ENCODE results near the gene VCPKMT. TPM values are rescaled to one million over a fixed set of nuclear protein-coding genes. Genes with fewer than 3 reads are reported as not detected.
A peak's percentile ranks its signal among the peaks of the same experiment; 100 is the strongest.

Gene VCPKMT
- total RNA-seq, 1 donor from 2014 or later, result 12.3 TPM

GRCh38 chr14:50070840-50071548 is 45.4 kb downstream of the VCPKMT start:
- Mint-ChIP-seq H3K4me1 (ENCODE audit: low read depth) (peaks cover 32% of the 10 kb centered on the region), H3K27me3 (ENCODE audit: insufficient read depth) (no peaks in the 10 kb centered on the region), H3K4me3 (no peak overlapping the region), H3K9me3 (peaks cover 3% of the 10 kb centered on the region), H3K27ac (peak overlapping the region; percentile 5), H3K36me3 (ENCODE audit: low read depth) (peaks cover 15% of the 10 kb centered on the region)
- intact Hi-C loops (cut with micrococcal nuclease), result no loop called here
- no peak for DNase-seq (ENCODE audit: low spot score)

DNA sequence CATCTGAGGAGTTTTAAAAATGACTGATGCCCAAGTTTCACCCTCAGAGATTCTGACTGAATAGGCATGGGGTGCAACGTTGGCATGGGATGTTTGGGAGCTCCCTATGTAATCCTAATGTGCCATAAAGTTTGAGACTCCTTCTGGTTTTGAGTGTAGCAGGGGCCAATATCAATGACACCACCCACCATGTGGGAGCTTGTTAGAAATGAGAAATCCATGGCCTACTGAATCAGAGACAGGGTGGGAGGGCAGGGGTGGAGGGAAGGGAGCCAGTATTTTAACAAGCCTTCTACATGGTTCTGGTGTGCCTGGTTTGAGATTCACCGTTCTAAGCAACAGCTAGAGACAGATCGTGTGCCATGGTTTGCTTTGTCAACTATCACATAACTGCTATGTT is 46.1 kb downstream of the VCPKMT start:
- Mint-ChIP-seq H3K4me1 (ENCODE audit: low read depth) (peaks cover 39% of the 10 kb centered on the region), H3K9me3 (peaks cover 3% of the 10 kb centered on the region)
- DNase-seq (ENCODE audit: low spot score), result no peak

GRCh38 chr14:50069325-50069724 is 47.0 kb downstream of the VCPKMT start:
- H3K27ac Mint-ChIP-seq, result no peak overlapping the region
- H3K27me3 Mint-ChIP-seq (ENCODE audit: insufficient read depth), result no peaks in the 10 kb centered on the region
- H3K4me1 Mint-ChIP-seq (ENCODE audit: low read depth), result peaks cover 48% of the 10 kb centered on the region
- DNase-seq (ENCODE audit: low spot score), result no peak
- intact Hi-C loops (cut with micrococcal nuclease), result no loop called here
- no peak overlapping the region for H3K4me3 Mint-ChIP-seq
- H3K36me3 Mint-ChIP-seq (ENCODE audit: low read depth), result peaks cover 10% of the 10 kb centered on the region
- no peaks in the 10 kb centered on the region for H3K9me3 Mint-ChIP-seq

More for the DNA sequence above, 46.1 kb downstream of the VCPKMT start:
- Mint-ChIP-seq H3K4me3 (no peak overlapping the region), H3K27me3 (ENCODE audit: insufficient read depth) (no peaks in the 10 kb centered on the region), H3K36me3 (ENCODE audit: low read depth) (peaks cover 13% of the 10 kb centered on the region), H3K27ac (no peak overlapping the region)
- intact Hi-C loops (cut with micrococcal nuclease), result no loop called here

DNA sequence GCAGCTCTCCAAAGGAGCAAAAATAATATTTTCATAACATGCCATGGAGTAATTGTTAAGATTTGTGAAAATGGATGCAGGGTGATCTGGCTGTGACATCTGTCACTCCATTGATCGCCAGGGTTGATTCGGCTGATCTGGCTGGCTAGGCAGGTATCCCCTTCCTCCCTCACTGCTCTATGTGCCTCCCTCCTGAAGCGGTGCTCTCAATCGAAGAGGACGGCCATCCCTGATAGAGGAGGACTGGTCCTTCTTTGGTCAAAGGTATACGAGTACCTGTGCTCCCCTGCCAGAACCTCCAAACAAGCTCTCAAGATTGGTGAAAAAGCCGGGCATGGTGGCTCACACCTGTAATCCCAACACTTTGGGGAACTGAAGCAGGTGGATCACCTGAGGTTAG is 47.9 kb downstream of the VCPKMT start:
- Mint-ChIP-seq H3K4me3 (no peak overlapping the region), H3K9me3 (no peaks in the 10 kb centered on the region), H3K27ac (no peak overlapping the region), H3K36me3 (ENCODE audit: low read depth) (peaks cover 10% of the 10 kb centered on the region), H3K4me1 (ENCODE audit: low read depth) (peaks cover 57% of the 10 kb centered on the region), H3K27me3 (ENCODE audit: insufficient read depth) (no peaks in the 10 kb centered on the region)
- intact Hi-C loops (cut with micrococcal nuclease), result no loop called here
- DNase-seq (ENCODE audit: low spot score), result no peak

GRCh38 chr14:50067723-50068495 is 48.5 kb downstream of the VCPKMT start:
- H3K27me3 Mint-ChIP-seq (ENCODE audit: insufficient read depth), result no peaks in the 10 kb centered on the region
- peak overlapping the region; percentile 34 for H3K27ac Mint-ChIP-seq
- intact Hi-C loops (cut with micrococcal nuclease), result no loop called here
- peaks cover 7% of the 10 kb centered on the region for H3K36me3 Mint-ChIP-seq (ENCODE audit: low read depth)
- peaks cover 63% of the 10 kb centered on the region for H3K4me1 Mint-ChIP-seq (ENCODE audit: low read depth)
- no peak for DNase-seq (ENCODE audit: low spot score)
- no peak overlapping the region for H3K4me3 Mint-ChIP-seq
- H3K9me3 Mint-ChIP-seq, result no peaks in the 10 kb centered on the region

DNA sequence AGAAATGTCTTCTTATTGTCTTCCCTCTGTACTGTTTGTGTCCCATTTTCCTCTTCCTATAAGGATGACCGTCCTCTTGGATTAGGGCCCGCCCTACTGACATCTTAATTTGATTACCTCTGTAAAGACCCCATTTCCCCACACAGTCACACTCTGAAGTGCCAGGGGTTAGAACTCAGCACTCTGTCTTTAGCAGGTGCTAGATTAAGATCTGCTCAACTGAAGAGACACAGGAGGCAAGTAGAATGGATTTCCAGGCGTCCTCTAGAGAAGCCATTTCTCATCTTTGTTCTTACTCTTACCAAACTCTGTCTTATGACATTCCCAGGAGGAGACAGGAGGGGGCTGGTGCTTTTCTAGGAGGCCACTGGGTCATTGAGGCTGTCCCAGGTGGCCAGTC is 50.8 kb downstream of the VCPKMT start:
- DNase-seq (ENCODE audit: low spot score), result no peak
- intact Hi-C loops (cut with micrococcal nuclease), result loop anchor here (1.0 kb wide), 5 partner anchors 18 to 173 kb away; no protein-coding TSS in a partner anchor
- Mint-ChIP-seq H3K9me3 (no peaks in the 10 kb centered on the region), H3K4me3 (peak overlapping the region; percentile 52), H3K27me3 (ENCODE audit: insufficient read depth) (no peaks in the 10 kb centered on the region), H3K27ac (peak overlapping the region; percentile 88), H3K36me3 (ENCODE audit: low read depth) (peaks cover 8% of the 10 kb centered on the region), H3K4me1 (ENCODE audit: low read depth) (peaks cover 72% of the 10 kb centered on the region)

- DNase-seq (ENCODE audit: low spot score), result peak; percentile 73
- Mint-ChIP-seq H3K27ac (peak overlapping the region; percentile 88), H3K9me3 (no peaks in the 10 kb centered on the region), H3K27me3 (ENCODE audit: insufficient read depth) (no peaks in the 10 kb centered on the region), H3K4me3 (peak overlapping the region; percentile 47), H3K36me3 (ENCODE audit: low read depth) (peaks cover 9% of the 10 kb centered on the region), H3K4me1 (ENCODE audit: low read depth) (peaks cover 78% of the 10 kb centered on the region)
- intact Hi-C loops (cut with micrococcal nuclease), result loop anchor here (1.0 kb wide), 5 partner anchors 18 to 173 kb away; no protein-coding TSS in a partner anchor
Measured at GRCh38 chr14:50064993-50065392, 51.4 kb downstream of the VCPKMT start.

- DNase-seq (ENCODE audit: low spot score), result no peak
- Mint-ChIP-seq H3K36me3 (ENCODE audit: low read depth) (peaks cover 13% of the 10 kb centered on the region), H3K4me1 (ENCODE audit: low read depth) (peaks cover 88% of the 10 kb centered on the region), H3K9me3 (no peaks in the 10 kb centered on the region), H3K27ac (peak overlapping the region; percentile 100), H3K27me3 (ENCODE audit: insufficient read depth) (no peaks in the 10 kb centered on the region), H3K4me3 (no peak overlapping the region)
- intact Hi-C loops (cut with micrococcal nuclease), result no loop called here
Measured at GRCh38 chr14:50063876-50064420, 52.4 kb downstream of the VCPKMT start.

DNA sequence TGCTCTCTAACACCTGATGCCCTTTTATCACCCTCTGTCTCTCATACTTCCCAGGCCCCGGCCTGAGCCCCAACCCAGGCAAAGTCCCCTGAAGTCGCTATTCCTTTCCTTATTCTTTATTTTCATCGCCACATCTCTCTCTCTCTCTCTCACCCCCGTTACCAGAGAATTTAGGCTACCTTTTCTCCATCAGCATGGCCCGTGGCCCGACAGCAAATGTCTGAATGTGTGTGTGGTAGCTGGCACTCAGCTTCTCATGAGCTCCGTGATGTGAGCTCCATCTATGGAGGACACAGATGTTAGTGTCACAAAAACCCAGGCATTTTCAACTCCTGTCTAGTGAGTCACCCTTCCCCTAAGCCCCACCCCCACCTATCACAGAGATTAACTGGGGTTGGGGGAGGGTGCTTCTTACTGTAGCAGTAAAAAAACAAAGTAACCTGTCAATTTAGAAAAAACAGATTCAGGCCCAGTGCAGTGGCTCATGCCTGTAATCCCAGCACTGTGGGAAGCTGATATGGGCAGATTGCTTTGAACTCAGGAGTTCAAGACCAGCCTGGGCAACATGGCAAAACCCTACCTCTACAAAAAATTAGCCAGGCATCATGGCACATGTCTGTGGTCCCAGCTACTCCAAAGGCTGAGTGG is 53.8 kb downstream of the VCPKMT start:
- H3K27ac Mint-ChIP-seq, result peak overlapping the region; percentile 100
- no peaks in the 10 kb centered on the region for H3K27me3 Mint-ChIP-seq (ENCODE audit: insufficient read depth)

DNA sequence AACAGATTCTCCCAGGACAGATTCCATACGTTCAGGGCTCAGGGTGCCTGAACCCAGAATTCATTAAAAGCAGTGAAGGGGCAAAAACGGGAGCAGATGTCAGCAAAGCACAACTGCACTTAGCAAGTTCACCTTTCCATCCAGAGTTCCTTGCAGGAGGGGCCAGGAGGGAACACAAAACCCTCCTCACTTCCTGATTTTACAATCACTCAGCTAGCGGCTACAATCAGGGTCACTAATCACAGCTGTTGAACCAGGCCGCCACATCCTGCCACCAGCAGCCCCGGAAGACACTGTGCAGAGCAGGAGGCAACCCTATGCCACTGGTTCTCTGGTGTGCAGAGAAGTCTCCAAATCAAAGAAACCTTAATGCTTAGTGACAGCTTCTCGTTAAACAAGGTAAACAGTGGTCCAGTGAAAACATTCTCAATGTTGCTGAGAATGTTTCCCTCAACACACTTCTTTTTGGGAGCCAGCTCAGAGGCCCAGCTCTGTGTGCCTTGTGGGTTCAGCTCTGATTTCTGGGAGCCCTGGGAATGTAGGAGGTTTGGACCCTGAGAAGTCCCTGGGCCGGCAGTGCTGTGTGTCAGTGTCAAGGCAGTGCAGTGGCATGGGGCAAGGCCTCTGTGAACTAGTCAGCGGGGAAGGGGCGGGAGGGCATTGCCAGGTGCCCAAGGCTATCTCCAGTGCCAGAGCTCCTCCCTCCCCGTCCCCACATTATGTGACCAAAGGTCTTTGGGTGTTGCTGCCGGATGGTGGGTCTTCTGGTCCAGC is 54.5 kb downstream of the VCPKMT start:
- intact Hi-C loops (cut with micrococcal nuclease), result loop anchor here (1.0 kb wide), 4 partner anchors 17 to 194 kb away; no protein-coding TSS in a partner anchor
- Mint-ChIP-seq H3K27me3 (ENCODE audit: insufficient read depth) (no peaks in the 10 kb centered on the region), H3K27ac (peak overlapping the region; percentile 100), H3K4me3 (peak overlapping the region; percentile 99), H3K9me3 (no peaks in the 10 kb centered on the region), H3K4me1 (ENCODE audit: low read depth) (peaks cover 94% of the 10 kb centered on the region), H3K36me3 (ENCODE audit: low read depth) (peaks cover 16% of the 10 kb centered on the region)
- peak; percentile 67 for DNase-seq (ENCODE audit: low spot score)

More for the DNA sequence above, 53.8 kb downstream of the VCPKMT start:
- Mint-ChIP-seq H3K4me3 (peak overlapping the region; percentile 99), H3K9me3 (no peaks in the 10 kb centered on the region), H3K36me3 (ENCODE audit: low read depth) (peaks cover 15% of the 10 kb centered on the region), H3K4me1 (ENCODE audit: low read depth) (peaks cover 94% of the 10 kb centered on the region)
- intact Hi-C loops (cut with micrococcal nuclease), result loop anchor here (1.0 kb wide), 4 partner anchors 17 to 194 kb away; no protein-coding TSS in a partner anchor
- DNase-seq (ENCODE audit: low spot score), result peak; percentile 80

DNA sequence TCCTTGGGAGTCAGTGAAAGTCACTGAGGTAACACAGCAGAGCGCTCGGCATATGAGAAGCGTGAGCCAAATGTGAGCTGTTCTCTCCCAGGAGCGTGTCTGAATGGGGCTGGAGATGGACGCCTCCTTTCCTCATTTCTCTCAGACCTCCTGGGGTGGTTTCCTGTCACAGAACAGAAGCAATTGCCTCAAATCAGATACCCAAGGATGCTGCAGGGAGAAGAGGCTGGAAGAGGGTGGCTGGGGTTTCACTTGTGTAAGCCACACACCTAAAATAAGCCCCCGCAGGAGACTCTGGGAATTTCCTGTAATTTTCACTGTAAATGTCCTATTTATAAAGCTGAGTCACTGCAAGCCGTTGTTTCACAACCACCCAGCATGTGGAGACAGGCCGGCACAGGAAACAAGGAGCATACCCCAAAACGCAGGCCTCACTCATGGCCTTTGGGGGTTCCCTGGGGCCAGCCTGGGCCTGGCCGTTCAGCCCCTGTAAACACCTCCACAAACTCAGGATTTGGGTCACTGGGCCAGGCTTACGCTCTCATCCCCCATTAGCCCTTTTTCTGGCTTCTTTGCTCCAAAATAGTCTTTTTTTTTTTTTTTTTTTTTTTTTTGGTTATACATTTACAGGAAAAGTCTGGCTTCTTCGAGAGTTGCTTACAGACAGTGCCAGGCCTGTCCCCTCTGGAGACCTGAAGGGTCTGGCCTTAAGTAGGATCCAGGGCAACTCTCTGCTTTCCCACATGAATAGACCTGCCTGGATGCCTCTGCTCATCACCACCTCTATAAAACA is 55.3 kb downstream of the VCPKMT start:
- H3K4me1 Mint-ChIP-seq (ENCODE audit: low read depth), result peaks cover 94% of the 10 kb centered on the region
- H3K27ac Mint-ChIP-seq, result peak overlapping the region; percentile 100
- H3K36me3 Mint-ChIP-seq (ENCODE audit: low read depth), result peaks cover 15% of the 10 kb centered on the region
- peak overlapping the region; percentile 99 for H3K4me3 Mint-ChIP-seq
- intact Hi-C loops (cut with micrococcal nuclease), result no loop called here
- peak; percentile 49 for DNase-seq (ENCODE audit: low spot score)
- no peaks in the 10 kb centered on the region for H3K27me3 Mint-ChIP-seq (ENCODE audit: insufficient read depth)
- H3K9me3 Mint-ChIP-seq, result no peaks in the 10 kb centered on the region
